Cardiac muscle cell (in vitro differentiated cells and primary cell): ENCODE results near the gene SLC9B2. TPM values are rescaled to one million over a fixed set of nuclear protein-coding genes. Genes with fewer than 3 reads are reported as not detected.

Experiments used
- DNase-seq, 2 donors: peaks; one replicate each; pipeline versions ENCODE4 v3.0.0 to v3.0.0-alpha.2; 2010 to 2017; ENCODE audit warnings: low read depth in 1 of 2, low spot score in 1 of 2
- H3K27ac ChIP-seq: fragments of 200-600 bp; sonication (generic); 2 replicates; pipeline ENCODE4 v1.5.1; 2016
- H3K27me3 ChIP-seq: fragments of 200-600 bp; sonication (generic); 2 replicates; pipeline ENCODE4 v1.6.0; 2016; ENCODE audit warnings: control low read depth
- H3K36me3 ChIP-seq: fragments of 200-600 bp; sonication (generic); 2 replicates; pipeline ENCODE4 v1.5.1; 2016; ENCODE audit warnings: control low read depth
- H3K4me1 ChIP-seq: fragments of 200-600 bp; sonication (generic); 2 replicates; pipeline ENCODE4 v1.8.1; 2017; ENCODE audit warnings: low read depth, mild to moderate bottlenecking, mixed run types
- H3K4me3 ChIP-seq: fragments of 200-600 bp; sonication (generic); 2 replicates; pipeline ENCODE4 v1.5.1; 2016; ENCODE audit warnings: mild to moderate bottlenecking
- H3K9me3 ChIP-seq: fragments of 200-600 bp; sonication (generic); 2 replicates; pipeline ENCODE4 v1.5.1; 2017; ENCODE audit warnings: low read depth, mild to moderate bottlenecking, control low read depth
- CTCF ChIP-seq: IDR thresholded peaks from 2 replicates; pipeline ENCODE4 v1.5.1; 2012; ENCODE audit warnings: low read depth, mild to moderate bottlenecking, low read length
- polyA plus RNA-seq: library from polyadenylated mRNA; unstranded; fragments of >200 nt; fragmentation: Nextera tagmentation; extraction: Ambion mirVana; gene quantifications from 2 replicates; pipeline ENCODE4 v1.2.1, GENCODE V29; 2016
- total RNA-seq: library from RNA; depleted of rRNA; stranded (reverse); fragments of >200 nt; gene quantifications from 2 replicates; pipeline ENCODE4 v1.2.3, GENCODE V29; 2016

Gene SLC9B2
- total and polyA plus RNA-seq, 2 experiments from 2014 or later: 14.5 to 19.1 TPM

- peak; percentile 63 to 64 for DNase-seq
Measured at GRCh38 chr4:103046416-103047290, 29.9 kb downstream of the SLC9B2 start.

DNA sequence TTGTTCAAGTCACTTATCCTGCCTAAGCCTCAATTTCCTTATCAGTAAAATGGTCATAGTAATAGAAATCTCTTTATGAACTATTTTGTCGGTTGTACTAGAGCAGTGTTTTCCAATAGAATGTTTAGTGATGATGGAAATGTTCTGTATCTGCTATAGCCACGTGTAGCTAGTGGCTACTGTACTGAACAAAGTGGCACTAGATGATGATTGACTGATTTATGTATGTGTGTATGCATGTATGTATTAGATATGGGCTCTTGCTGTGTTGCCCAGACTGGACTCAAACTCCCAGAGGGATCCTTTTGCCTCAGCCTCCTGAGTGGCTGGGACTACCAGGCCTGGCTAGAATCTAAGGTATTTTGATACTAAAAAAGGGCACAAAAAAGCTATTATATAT lies 32.4 kb downstream of the SLC9B2 start:
- H3K9me3 ChIP-seq: no peaks in the 10 kb centered on the region
- no peaks in the 10 kb centered on the region for H3K27me3 ChIP-seq
- TF ChIP-seq CTCF: no peak
- no peak overlapping the region for H3K27ac ChIP-seq
- no peaks in the 10 kb centered on the region for H3K36me3 ChIP-seq
- no peaks in the 10 kb centered on the region for H3K4me1 ChIP-seq
- no peak for DNase-seq
- H3K4me3 ChIP-seq: no peak overlapping the region

More at GRCh38 chr4:103046416-103047290, 29.9 kb downstream of the SLC9B2 start:
- Histone ChIP-seq H3K4me3 (no peak overlapping the region), H3K9me3 (no peaks in the 10 kb centered on the region), H3K36me3 (no peaks in the 10 kb centered on the region), H3K27me3 (no peaks in the 10 kb centered on the region), H3K27ac (no peak overlapping the region), H3K4me1 (no peaks in the 10 kb centered on the region)
- TF ChIP-seq CTCF: peak; percentile 79

DNA sequence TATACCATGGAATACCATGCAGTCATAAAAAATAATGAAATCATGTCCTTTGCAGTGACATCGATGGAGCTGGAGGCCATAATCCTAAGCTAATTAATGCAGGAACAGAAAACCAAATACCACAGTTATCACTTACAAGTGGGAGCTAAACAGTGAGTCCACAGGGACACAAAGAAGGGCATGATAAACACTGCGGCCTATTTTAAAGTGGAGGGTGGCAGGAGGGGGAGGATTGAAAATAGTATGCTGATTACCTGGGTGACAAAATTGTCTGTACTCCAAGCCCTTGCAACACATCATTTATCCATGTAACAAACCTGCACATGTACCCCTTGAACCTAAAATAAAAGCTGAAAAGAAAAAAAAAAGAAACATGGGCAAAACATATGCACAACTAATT lies 40.4 kb downstream of the SLC9B2 start:
- H3K36me3 ChIP-seq: no peaks in the 10 kb centered on the region
- H3K4me3 ChIP-seq: no peak overlapping the region
- H3K9me3 ChIP-seq: no peaks in the 10 kb centered on the region
- no peak for TF ChIP-seq CTCF
- H3K27ac ChIP-seq: no peak overlapping the region
- DNase-seq: no peak
- no peaks in the 10 kb centered on the region for H3K27me3 ChIP-seq
- H3K4me1 ChIP-seq: no peaks in the 10 kb centered on the region

DNA sequence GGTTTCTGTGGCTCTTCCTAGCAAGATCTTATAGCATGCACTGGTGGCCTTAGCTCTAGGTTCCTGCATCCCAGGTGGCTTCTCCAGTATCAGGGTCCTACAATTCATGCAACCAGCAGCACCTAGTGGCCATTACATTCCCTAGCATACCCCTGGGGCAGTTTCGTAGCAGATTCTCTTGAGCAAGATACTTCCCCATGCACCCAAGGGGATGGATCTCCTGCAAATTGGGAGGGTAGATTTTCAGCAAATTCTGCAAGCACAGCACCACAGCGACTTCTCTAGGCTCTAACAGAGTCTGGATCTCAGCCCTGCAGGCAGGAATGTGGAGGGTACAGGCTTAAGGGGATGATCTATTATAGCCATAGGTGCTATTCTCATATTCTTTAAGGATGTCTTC lies 44.0 kb downstream of the SLC9B2 start:
- H3K27me3 ChIP-seq: no peaks in the 10 kb centered on the region
- TF ChIP-seq CTCF: peak; percentile 63
- DNase-seq: peak; percentile 55 to 62

DNA sequence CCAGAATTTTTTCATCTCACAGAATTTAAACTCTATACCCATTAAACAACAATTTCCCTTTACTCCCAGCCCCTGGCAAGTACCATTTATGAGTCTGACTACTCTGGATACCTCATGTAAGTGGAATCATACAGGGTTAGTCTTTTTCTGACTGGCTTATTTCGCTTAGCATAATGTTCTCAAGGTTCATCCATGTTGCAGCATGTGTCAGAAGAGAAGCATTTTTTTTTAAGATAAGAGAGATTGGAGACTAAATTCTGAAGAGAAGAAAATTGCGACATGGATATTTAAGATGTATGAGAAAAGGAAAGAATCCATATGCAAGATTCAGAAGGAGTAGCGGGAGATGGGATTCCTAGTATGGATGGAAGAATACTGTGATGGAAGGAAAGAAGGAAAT lies 45.8 kb downstream of the SLC9B2 start:
- Histone ChIP-seq H3K4me1 (no peaks in the 10 kb centered on the region), H3K36me3 (no peaks in the 10 kb centered on the region), H3K27me3 (no peaks in the 10 kb centered on the region), H3K27ac (no peak overlapping the region), H3K9me3 (no peaks in the 10 kb centered on the region), H3K4me3 (no peak overlapping the region)
- no peak for TF ChIP-seq CTCF
- DNase-seq: peak in 1 of 2 donors; percentile 37

More for the DNA sequence above, 44.0 kb downstream of the SLC9B2 start:
- H3K4me3 ChIP-seq: no peak overlapping the region
- no peaks in the 10 kb centered on the region for H3K9me3 ChIP-seq
- no peaks in the 10 kb centered on the region for H3K4me1 ChIP-seq
- H3K36me3 ChIP-seq: no peaks in the 10 kb centered on the region
- H3K27ac ChIP-seq: no peak overlapping the region
